Right cardiac atrium (tissue), 5 donors: ENCODE results near the gene GSKIP. TPM values are rescaled to one million over a fixed set of nuclear protein-coding genes. Genes with fewer than 3 reads are reported as not detected.

Source experiments
- ATAC-seq, 2 donors: fragments of 200-7000 bp; cut with Tn5 transposase; one replicate each; pipeline versions ENCODE4 v1.8.0 to v1.9.1; 2020; ENCODE audit warnings: moderate library complexity in 2 of 2, mild to moderate bottlenecking in 1 of 2
- DNase-seq, 3 donors: peaks; one replicate each; pipeline ENCODE4 v3.0.0-alpha.2; 2020
- H3K27ac ChIP-seq: one replicate; pipeline ENCODE4 v1.5.1; 2013; ENCODE audit warnings: mild to moderate bottlenecking, low read length, control low read depth, moderate library complexity
- H3K27me3 ChIP-seq: one replicate; pipeline ENCODE4 v1.6.1; 2013; ENCODE audit not compliant: control insufficient read depth, insufficient read depth
- H3K4me1 ChIP-seq: one replicate; pipeline ENCODE4 v1.6.1; 2013; ENCODE audit warnings: low read length; ENCODE audit not compliant: control insufficient read depth, insufficient read depth
- H3K4me3 ChIP-seq: one replicate; pipeline ENCODE4 v1.5.1; 2013; ENCODE audit warnings: low read length, control low read depth
- H3K9me3 ChIP-seq: one replicate; pipeline ENCODE4 v1.6.1; 2013; ENCODE audit warnings: low read length; ENCODE audit not compliant: control insufficient read depth
- WGBS: extraction: QIAGEN DNeasy Blood & Tissue Kit; methylation state at CpG from one replicate; pipeline ENCODE4 v1.1.7; 2013; 5-methylcytosine and 5-hydroxymethylcytosine counted together
- intact Hi-C, 4 donors: fragments of 100-400 bp; cut with DNase I; formaldehyde crosslinking; loops; one replicate each; pipeline versions ENCODE4 v1.11.0 to v1.14.0; 2022 to 2023
- polyA plus RNA-seq: library from polyadenylated mRNA; stranded (reverse); fragments of 200-250 nt; gene quantifications from one replicate; pipeline ENCODE4 v1.2.3, GENCODE V29; 2013
- total RNA-seq, 4 donors: library from RNA; stranded (reverse); fragmentation: NEBNext Ultra II Directional; extraction: Animal tissue kit (Norgen Biotek cat#: 25700); gene quantifications; one replicate each; pipeline ENCODE4 v1.2.1, GENCODE V29; 2021
- donor health status: healthy with polysubstance abuse.
- donor health status: DM: no; HTN: yes; CAD: no.
- donor health status: DM: no; HTN: no; CAD: no.
- donor health status: DM: no; HTN: yes; CAD: no; lungs with severe emphysema.
- donor health status: DM: yes; HTN: yes; CAD: no.

GSKIP gene
- total and polyA plus RNA-seq, 5 donors = 6.5 to 14.9 (median 12.6) TPM

DNA sequence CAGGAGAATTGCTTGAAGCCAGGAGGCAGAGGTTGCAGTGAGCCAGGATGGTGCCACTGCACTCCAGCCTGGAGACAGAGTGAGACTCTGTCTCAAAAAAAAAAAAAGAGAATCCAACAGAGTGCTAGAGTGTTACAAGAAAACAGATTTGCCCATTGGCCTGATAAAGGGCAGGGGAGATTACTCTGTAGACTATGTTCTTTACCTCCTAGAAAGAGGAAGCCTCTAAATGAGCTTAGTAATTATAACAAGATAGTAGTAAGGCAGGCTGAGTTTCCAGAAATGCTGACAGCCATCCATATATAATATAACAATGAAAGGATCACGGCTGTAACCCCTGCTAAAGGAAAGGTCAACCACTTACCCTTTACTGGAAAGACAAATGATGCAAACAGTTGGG lies 53.0 kb downstream of the GSKIP start:
- H3K27me3 ChIP-seq = no peaks in the 10 kb centered on the region
- 62% methylated on average over 1 of the region's 1 CpG for WGBS
- H3K27ac ChIP-seq = no peak overlapping the region
- no peak overlapping the region for H3K4me3 ChIP-seq
- ATAC-seq = no peak
- no peaks in the 10 kb centered on the region for H3K9me3 ChIP-seq
- intact Hi-C loops = loop anchor here in 1 of 4 donors (10.0 kb wide), 1 partner anchor 331 kb away; no protein-coding TSS in a partner anchor
- no peak for DNase-seq
- no peaks in the 10 kb centered on the region for H3K4me1 ChIP-seq

DNA sequence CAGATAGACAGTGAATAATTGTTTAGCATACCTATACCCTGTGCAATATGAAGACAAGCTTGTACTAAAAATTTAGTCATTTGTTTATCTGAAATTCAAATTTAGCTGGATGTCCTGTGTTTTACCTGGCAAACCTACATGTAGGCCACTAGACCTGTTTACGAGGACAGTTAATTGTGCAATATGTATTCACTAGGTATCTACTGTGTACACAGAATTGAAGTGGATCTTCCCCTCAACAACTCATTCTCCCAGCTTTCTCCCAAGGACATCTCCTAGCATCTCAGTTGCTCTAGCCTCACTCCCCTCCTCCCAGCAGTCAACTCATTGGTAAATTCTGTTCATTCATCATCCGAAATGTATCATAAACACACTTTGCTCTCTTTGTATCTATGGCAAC lies 53.9 kb downstream of the GSKIP start:
- Histone ChIP-seq H3K27me3 (no peaks in the 10 kb centered on the region), H3K27ac (no peak overlapping the region), H3K4me1 (no peaks in the 10 kb centered on the region), H3K4me3 (no peak overlapping the region), H3K9me3 (no peaks in the 10 kb centered on the region)
- DNase-seq (no peak), ATAC-seq (no peak)
- WGBS = 84% methylated on average over 2 of the region's 2 CpGs
- intact Hi-C loops = loop anchor here in 1 of 4 donors (10.0 kb wide), 1 partner anchor 332 kb away; no protein-coding TSS in a partner anchor

DNA sequence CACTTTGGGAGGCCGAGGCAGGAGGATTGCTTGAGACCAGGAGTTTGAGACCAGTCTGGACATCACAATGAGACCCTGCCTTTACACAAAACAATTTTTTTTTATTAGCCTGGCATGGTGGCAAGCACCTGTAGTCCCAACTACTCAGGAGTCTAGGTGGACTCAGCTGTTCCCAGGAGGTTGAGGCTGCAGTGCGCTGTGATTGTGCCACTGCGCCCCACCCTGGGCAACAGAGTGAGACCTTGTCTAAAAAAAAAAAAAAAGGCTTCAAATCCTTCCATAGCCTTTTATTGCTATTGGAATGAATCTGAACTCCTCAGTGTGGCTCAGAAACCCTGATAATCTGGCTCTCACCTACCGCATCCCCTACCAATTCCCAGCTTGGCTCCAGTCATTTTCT lies 54.7 kb downstream of the GSKIP start:
- Histone ChIP-seq H3K4me3 (no peak overlapping the region), H3K9me3 (no peaks in the 10 kb centered on the region), H3K4me1 (no peaks in the 10 kb centered on the region), H3K27me3 (no peaks in the 10 kb centered on the region), H3K27ac (no peak overlapping the region)
- 95% methylated on average over 4 of the region's 4 CpGs for WGBS
- no peak for ATAC-seq
- intact Hi-C loops = loop anchor here in 1 of 4 donors (10.0 kb wide), 1 partner anchor 333 kb away; no protein-coding TSS in a partner anchor
- no peak for DNase-seq

DNA sequence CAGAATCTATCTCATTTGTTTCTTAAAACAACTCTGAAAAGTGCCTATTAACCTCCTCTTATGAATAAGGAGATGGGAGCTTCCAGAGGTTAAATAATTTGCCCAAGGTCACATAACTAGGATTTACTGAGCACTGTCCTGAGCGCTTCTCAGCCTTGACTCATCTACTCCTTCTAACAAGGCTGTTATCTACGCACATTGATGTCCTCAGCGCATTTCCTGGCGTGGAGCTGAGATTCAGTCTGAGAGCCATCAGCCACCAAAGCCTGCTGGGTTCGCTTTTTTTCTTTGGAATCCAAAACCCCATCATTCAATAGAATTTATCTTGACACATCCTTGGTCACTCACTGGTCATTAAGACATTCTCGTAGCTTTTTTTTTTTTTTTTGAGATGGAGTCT lies 57.9 kb downstream of the GSKIP start:
- H3K4me3 ChIP-seq = no peak overlapping the region
- WGBS = 59% methylated on average over 6 of the region's 6 CpGs
- H3K27me3 ChIP-seq = no peaks in the 10 kb centered on the region
- no peaks in the 10 kb centered on the region for H3K4me1 ChIP-seq
- no peak overlapping the region for H3K27ac ChIP-seq
- DNase-seq (no peak), ATAC-seq (no peak)
- H3K9me3 ChIP-seq = no peaks in the 10 kb centered on the region
- intact Hi-C loops = loop anchor here (5.0 to 10.0 kb wide), 4 partner anchors 124 to 316 kb away; no protein-coding TSS in a partner anchor

DNA sequence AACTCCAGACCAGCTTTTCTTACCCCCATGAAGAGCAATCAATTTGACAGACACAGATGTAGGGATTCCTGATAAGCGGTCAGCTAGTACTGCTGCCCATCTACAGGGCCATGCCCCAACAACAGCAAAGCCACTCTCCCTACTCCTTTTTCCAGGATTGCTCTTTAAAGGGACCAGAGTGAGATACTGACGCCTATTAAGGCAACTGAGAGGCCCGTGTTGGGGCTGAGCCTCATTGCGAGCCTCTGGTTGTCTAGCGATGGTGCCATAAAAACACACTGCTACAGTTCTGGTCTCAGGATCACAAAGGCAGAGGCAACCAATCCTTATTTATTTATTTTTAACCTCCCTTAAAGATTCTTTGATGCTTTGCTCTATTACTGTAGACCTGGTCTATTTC lies 59.7 kb downstream of the GSKIP start:
- H3K9me3 ChIP-seq = no peaks in the 10 kb centered on the region
- peak overlapping the region; percentile 62 for H3K27ac ChIP-seq
- H3K27me3 ChIP-seq = no peaks in the 10 kb centered on the region
- WGBS = 78% methylated on average over 5 of the region's 5 CpGs
- no peaks in the 10 kb centered on the region for H3K4me1 ChIP-seq
- intact Hi-C loops = loop anchor here (5.0 to 10.0 kb wide), 4 partner anchors 126 to 318 kb away; no protein-coding TSS in a partner anchor
- no peak overlapping the region for H3K4me3 ChIP-seq
- ATAC-seq = no peak
- DNase-seq = no peak

DNA sequence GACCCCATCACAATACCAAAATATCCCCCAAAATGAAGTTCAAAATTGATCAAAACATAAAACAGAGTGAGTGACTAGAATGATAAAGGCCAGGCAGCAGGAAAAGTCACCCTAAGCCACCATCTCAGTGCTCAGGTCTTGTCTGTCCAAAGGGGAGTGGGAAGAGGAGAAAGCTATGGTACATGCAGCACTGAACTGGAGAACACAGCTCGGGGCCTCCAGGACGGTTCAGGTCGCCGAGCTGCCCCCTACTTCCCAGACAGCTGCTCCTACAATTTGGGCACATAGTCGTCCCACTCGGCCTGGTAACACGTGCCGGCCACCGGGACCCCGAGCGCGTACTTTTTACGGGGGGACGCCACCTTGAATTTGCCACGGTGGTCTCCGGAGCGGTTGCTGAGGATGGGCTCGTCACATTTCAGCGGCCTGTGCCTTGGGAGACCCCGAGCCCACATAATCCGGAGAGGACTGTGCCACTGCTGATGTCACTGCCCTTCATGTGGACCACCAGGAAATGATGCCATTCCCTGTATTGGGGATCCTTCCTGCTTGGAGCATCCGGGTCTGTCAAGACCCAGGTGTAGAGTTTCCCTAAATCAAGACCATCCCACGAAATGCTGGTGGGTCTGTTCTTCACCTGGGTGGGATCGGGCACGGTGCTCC lies 60.3 kb downstream of the GSKIP start:
- no peak for DNase-seq
- Histone ChIP-seq H3K4me1 (no peaks in the 10 kb centered on the region), H3K9me3 (no peaks in the 10 kb centered on the region), H3K27ac (no peak overlapping the region), H3K4me3 (peak overlapping the region; percentile 61), H3K27me3 (no peaks in the 10 kb centered on the region)
- peak; percentile 40 to 63 for ATAC-seq
- WGBS = 51% methylated on average over 25 of the region's 25 CpGs
- intact Hi-C loops = loop anchor here (5.0 to 10.0 kb wide), 4 partner anchors 126 to 319 kb away; no protein-coding TSS in a partner anchor

DNA sequence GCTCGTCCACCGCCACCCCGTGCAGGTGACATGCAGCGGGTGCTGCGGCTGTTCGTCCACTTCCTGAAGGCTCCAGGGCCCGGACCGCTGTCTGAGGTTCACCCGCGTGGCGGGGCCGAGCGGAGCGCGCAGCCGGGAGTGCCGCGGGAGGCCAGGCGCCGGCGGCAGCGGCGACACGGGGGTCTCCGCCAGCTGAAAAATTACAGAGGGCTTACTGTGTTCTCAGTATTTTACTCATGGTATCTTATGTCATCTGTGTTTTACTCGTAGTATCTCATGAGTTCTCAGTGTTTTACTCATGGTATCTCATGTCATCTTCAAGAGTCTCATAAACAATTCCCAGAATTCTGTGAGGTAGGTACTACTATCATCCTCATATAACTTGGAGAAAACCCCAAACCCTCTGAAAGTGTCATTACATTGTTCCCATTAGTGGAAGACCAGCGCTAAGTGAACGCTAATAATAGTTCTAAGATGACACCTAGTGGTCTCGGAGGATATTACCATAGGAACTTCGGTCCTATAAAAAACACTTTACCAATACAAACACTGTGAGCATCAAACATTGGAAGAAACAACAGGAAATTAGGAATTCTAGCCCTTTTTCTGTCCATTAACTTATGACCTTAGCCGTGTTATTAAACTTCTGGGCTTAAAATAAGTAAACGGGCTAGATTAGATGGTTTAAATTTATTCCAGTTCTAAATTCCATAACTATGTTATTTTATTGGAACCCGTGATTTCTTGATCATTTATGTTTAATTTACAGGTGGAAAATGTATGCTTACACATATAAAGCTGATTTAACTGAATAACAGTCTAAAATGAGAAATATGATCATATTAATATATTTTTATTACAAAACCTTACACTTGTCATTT lies 61.0 kb downstream of the GSKIP start:
- H3K27ac ChIP-seq = no peak overlapping the region
- ATAC-seq (peak; percentile 85 to 90), DNase-seq (peak; percentile 20 to 62 (median 52))
- no peaks in the 10 kb centered on the region for H3K4me1 ChIP-seq
- H3K9me3 ChIP-seq = no peaks in the 10 kb centered on the region
- no peaks in the 10 kb centered on the region for H3K27me3 ChIP-seq
- intact Hi-C loops = loop anchor here (5.0 to 10.0 kb wide), 4 partner anchors 127 to 320 kb away; no protein-coding TSS in a partner anchor
- peak overlapping the region; percentile 61 for H3K4me3 ChIP-seq
- 5% methylated on average over 33 of the region's 33 CpGs for WGBS

DNA sequence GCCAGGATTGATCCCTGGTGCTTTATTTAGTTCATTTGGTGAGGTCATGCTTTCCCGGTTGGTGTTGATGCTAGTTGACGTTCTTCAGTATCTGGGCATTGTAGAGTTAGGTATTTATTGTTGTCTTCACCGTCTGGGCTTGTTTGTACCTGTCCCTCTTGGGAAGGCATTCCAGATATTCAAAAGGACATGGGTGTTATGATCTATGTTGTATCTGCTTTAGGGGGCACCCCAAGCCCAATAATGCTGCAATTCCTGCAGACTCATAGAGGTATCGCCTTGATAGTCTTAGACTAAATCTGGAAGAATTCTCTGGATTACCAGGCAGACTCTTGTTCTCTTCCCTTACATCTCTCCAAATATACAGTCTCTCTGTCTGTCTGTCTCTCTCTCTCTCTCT lies 70.7 kb downstream of the GSKIP start:
- Histone ChIP-seq H3K9me3 (no peaks in the 10 kb centered on the region), H3K27me3 (no peaks in the 10 kb centered on the region), H3K4me3 (no peak overlapping the region), H3K27ac (no peak overlapping the region), H3K4me1 (no peaks in the 10 kb centered on the region)
- intact Hi-C loops = no loop called here
- ATAC-seq (no peak), DNase-seq (no peak)
- WGBS = 76% methylated on average over 4 of the region's 4 CpGs

Other genes with a start within 250 kb of the GSKIP start
- gene BDKRB2, start 158.7 kb upstream of the GSKIP start, total RNA-seq = 1 to 10 TPM in 1 of 4 donors, under 1 TPM in 3; 0.23 to 1.2 (median 0.55) TPM
- gene BDKRB2, start 158.7 kb upstream of the GSKIP start, polyA plus RNA-seq = 0.57 TPM
- gene BDKRB1, start 107.3 kb upstream of the GSKIP start, total RNA-seq = not detected
- gene BDKRB1, start 107.3 kb upstream of the GSKIP start, polyA plus RNA-seq = 0.18 TPM
- 10 to 100 TPM; 13.4 to 16.4 (median 14.2) TPM for gene ATG2B, start 185 bp upstream of the GSKIP start, total RNA-seq
- 3.0 TPM for gene ATG2B, start 185 bp upstream of the GSKIP start, polyA plus RNA-seq
- 1 to 10 TPM in 2 of 4 donors, under 1 TPM in 2; 0.86 to 1.3 (median 1.0) TPM for gene AK7, start 28.6 kb downstream of the GSKIP start, total RNA-seq
- gene AK7, start 28.6 kb downstream of the GSKIP start, polyA plus RNA-seq = 0.75 TPM
- gene PAPOLA, start 138.9 kb downstream of the GSKIP start, total RNA-seq = 100 to 1,000 TPM; 124 to 184 (median 168) TPM
- 84.7 TPM for gene PAPOLA, start 138.9 kb downstream of the GSKIP start, polyA plus RNA-seq